Stimulated activated effector memory CD8-positive, alpha-beta T cell treated with anti-CD3 and anti-CD28 coated beads, Interleukin-12 subunit alpha, Interleukin-12 subunit beta, amount 100 ng/mL, for 72 hours (primary cell): ENCODE data around the gene LDHA.
"Not testable (repeated sequence)": the region's sequence is repeated elsewhere in the genome, so short reads cannot be mapped to it uniquely, and the experiment has no call there.

Source experiments
- ATAC-seq: fragments of 150-1000 bp; cut with Tn5 transposase; 2 replicates; pipeline ENCODE4 v1.10.0; 2021
- DNase-seq, 2 donors: peaks; one replicate each; pipeline ENCODE4 v3.0.0; 2021 to 2022; ENCODE audit warnings: low spot score in 2 of 2
- H3K27ac Mint-ChIP-seq: one replicate; pipeline ENCODE4 v1.8.0; 2022; ENCODE audit warnings: mild to moderate bottlenecking, mixed read lengths
- H3K36me3 Mint-ChIP-seq: one replicate; pipeline ENCODE4 v1.8.0; 2022; ENCODE audit warnings: mild to moderate bottlenecking, mixed read lengths
- H3K4me1 Mint-ChIP-seq: one replicate; pipeline ENCODE4 v1.8.0; 2022; ENCODE audit warnings: mixed read lengths
- H3K4me3 Mint-ChIP-seq: one replicate; pipeline ENCODE4 v1.8.0; 2022; ENCODE audit warnings: mild to moderate bottlenecking, mixed read lengths
- H3K9me3 Mint-ChIP-seq: one replicate; pipeline ENCODE4 v1.8.0; 2022; ENCODE audit warnings: mixed read lengths

Gene LDHA

DNA sequence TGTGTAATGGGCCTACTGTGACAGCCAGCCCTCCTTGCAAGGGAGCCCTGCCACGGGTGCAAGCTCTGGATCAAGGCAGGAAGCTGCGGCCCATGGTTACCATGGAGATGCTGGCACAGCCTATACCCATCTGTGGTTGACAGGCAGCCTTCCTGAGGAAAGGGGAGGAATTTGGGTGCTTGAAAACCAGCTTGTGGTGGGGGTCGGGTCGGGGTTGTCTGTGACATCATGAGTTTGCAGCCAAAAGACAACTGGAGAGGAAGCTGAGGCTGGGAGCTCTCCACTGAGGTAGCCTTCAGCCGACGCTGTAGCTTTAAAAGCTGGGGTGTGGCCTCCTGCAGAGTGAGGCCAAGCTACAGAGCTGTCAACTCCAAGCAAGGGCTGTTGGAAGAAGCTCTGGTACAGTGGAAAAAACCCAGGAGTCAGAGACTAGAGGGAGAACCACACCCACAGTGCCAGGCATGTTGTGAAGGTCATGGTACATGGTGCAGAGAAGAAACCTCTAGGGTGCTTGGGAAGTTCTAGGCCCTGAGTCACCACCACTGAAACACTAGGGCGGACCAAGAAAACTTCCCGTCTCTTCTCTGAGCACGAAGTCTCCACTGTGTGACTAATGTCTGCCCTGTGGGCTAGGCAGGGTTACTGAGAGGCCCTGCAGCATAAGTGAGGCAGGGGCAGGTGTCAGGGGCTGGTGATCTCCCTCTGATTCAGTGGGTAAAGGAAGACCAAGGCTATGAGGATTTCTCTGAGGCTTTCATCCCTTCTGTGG lies 10.8 kb upstream of the LDHA start:
- Mint-ChIP-seq H3K9me3 (no peaks in the 10 kb centered on the region), H3K36me3 (peaks cover 7% of the 10 kb centered on the region), H3K4me1 (peaks cover 35% of the 10 kb centered on the region), H3K27ac (peak overlapping the region; percentile 97), H3K4me3 (peak overlapping the region; percentile 77)
- peak; percentile 60 to 88 for DNase-seq
- peak; percentile 98 for ATAC-seq

DNA sequence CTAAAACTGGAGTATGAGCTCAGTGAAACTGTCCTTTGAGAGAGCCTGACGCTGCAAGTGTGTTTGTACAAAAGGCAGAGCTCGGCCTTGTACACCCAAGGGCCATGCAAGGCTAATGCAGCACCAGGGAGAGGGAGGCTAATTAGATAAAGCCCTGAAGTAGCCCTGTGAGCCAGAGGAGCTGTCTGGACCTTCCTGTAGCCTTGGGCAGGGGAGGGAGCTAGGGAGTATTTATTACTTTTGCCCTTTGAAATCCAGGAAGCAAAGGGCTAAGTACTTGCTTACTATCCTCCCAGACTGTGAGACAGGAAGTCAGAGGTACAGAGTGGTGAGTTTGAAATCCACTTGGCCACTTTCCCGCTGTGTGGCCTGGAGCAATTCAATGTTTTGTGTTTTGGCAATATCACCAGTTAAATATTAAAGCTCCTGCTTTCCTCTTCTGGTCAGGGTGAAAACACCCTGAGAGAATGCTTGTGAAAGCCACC lies 10.2 kb upstream of the LDHA start:
- Mint-ChIP-seq H3K9me3 (no peaks in the 10 kb centered on the region), H3K4me1 (peaks cover 35% of the 10 kb centered on the region), H3K4me3 (peak overlapping the region; percentile 77), H3K36me3 (peaks cover 7% of the 10 kb centered on the region), H3K27ac (peak overlapping the region; percentile 97)
- ATAC-seq = peak; percentile 35
- DNase-seq = no peak

GRCh38 chr11:18390088-18390487 lies 4.3 kb upstream of the LDHA start:
- Mint-ChIP-seq H3K4me3 (no peak overlapping the region), H3K36me3 (peaks cover 23% of the 10 kb centered on the region), H3K4me1 (peaks cover 51% of the 10 kb centered on the region), H3K27ac (no peak overlapping the region), H3K9me3 (no peaks in the 10 kb centered on the region)
- DNase-seq = no peak
- no peak for ATAC-seq

DNA sequence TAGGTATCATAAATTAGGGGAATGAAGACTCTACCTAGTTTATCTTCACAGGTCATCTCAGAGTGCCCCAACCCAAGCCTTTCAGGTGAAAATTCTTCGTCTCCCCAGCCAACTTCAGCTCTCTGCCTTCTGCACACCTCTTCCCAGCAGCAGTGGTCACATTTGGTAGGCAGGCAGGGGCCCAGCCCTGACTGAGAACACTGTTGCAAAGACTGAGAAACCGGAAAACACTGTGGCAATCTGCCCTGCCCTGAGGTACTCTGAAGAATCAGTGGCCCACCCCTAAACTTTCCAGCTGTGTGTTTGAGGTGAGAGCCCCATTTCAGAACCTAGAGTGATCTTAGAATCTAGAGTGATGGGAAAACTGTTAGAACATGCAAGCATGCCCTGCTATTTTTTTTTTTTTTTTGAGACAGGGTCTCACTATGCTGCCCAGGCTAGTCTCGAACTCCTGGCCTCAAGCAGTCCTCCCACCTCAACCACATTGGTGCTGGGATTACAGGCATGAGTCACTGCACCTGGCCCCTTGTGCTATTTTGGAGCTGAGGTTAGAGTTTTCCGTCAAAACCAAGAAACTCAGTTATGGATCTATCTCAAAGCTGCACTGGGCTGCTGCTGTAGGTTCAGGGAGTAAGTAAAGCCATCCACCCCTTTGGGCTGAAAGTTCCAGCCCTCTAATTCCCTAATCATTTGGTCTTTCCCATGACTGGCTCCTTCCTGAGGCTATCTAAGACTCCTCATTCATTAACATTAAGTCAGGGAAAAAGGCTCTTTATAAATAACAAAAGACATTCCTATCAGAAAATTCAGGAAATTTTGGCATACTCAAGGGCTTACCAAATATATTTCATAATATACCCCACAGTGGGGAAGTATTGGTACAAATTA lies 1.7 kb upstream of the LDHA start:
- Mint-ChIP-seq H3K4me3 (peak overlapping the region; percentile 97), H3K4me1 (peaks cover 43% of the 10 kb centered on the region), H3K9me3 (no peaks in the 10 kb centered on the region), H3K36me3 (peaks cover 49% of the 10 kb centered on the region), H3K27ac (peak overlapping the region; percentile 48)
- DNase-seq = no peak
- no peak for ATAC-seq

- Mint-ChIP-seq H3K4me1 (peaks cover 49% of the 10 kb centered on the region), H3K4me3 (peak overlapping the region; percentile 97), H3K36me3 (peaks cover 59% of the 10 kb centered on the region), H3K27ac (peak overlapping the region; percentile 99), H3K9me3 (no peaks in the 10 kb centered on the region)
- DNase-seq (no peak), ATAC-seq (peak; percentile 45)
These were observed 635 bp upstream of the LDHA start for GRCh38 chr11:18393581-18394274.

DNA sequence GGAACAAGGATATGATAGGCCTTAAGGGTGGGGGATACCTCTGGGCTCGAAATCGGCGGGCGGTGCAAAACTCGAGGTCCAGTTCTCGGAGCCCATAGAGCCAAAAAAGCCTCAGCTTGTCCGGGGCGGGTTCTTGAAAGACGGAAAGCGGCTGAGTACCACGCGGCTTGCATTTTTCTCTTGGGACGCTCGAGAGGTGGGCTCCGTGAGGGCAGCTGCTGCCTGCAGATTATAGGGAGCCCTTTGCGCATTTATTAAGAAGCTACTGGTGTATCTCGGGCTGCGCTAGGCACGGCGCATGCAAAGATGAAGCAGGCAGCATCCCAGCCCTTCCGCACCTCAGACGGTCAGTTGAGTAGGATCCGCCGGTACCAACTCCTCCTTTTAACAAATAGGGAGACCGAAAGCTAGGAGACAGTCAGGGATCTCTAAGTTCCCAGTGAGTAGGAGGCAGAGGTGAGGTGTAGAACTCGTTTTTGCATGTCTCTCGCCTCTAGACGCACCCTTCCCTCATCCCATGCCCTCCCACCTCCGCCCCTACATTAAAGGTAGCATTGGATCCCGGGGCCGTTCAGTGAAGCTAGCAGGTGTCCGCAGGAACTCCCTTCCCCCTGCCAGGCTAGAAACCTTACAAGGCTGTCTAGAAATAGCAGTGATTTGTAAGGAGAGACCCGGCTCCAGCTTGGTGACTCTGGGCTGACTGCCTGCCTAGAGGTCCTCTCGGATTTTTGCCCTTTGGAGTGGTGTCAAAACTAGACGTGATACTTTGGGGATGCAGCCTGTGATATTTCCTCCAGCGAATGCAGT lies 768 bp downstream of the LDHA start:
- Mint-ChIP-seq H3K9me3 (no peaks in the 10 kb centered on the region), H3K4me3 (peak overlapping the region; percentile 97), H3K27ac (peak overlapping the region; percentile 99), H3K4me1 (peaks cover 54% of the 10 kb centered on the region), H3K36me3 (peaks cover 73% of the 10 kb centered on the region)
- ATAC-seq = no peak
- peak in 1 of 2 donors; percentile 70 for DNase-seq

GRCh38 chr11:18395735-18396504 lies 1.6 kb downstream of the LDHA start:
- peaks cover 81% of the 10 kb centered on the region for H3K36me3 Mint-ChIP-seq
- peaks cover 54% of the 10 kb centered on the region for H3K4me1 Mint-ChIP-seq
- peak; percentile 71 for ATAC-seq
- peak; percentile 91 to 99 for DNase-seq
- H3K9me3 Mint-ChIP-seq = no peaks in the 10 kb centered on the region
- peak overlapping the region; percentile 97 for H3K4me3 Mint-ChIP-seq
- peak overlapping the region; percentile 99 for H3K27ac Mint-ChIP-seq

DNA sequence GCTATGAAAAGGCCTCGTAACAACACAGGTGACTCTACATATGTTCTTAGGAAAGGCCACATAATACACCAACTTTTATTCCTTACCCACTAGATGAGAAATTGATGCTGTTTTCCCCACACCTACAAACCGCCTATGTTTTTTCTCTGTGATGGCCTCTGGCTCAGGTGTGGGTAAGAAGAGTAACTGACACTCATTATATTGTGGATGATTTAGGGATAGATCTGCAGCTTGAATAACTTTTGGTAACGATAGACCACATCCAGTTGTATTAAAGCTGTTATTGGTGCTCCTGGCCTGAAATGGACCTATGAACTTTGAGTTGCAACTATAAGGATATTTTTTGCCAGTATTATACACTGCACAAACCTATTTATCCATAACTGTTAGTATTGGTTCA lies 3.6 kb downstream of the LDHA start:
- peak overlapping the region; percentile 74 for H3K27ac Mint-ChIP-seq
- DNase-seq (no peak), ATAC-seq (no peak)
- peaks cover 38% of the 10 kb centered on the region for H3K4me1 Mint-ChIP-seq
- H3K36me3 Mint-ChIP-seq = peaks cover 100% of the 10 kb centered on the region
- no peaks in the 10 kb centered on the region for H3K9me3 Mint-ChIP-seq
- H3K4me3 Mint-ChIP-seq = peak overlapping the region; percentile 97

- H3K4me1 Mint-ChIP-seq = peaks cover 22% of the 10 kb centered on the region
- H3K36me3 Mint-ChIP-seq = peaks cover 100% of the 10 kb centered on the region
- H3K4me3 Mint-ChIP-seq, DNase-seq, H3K27ac Mint-ChIP-seq, ATAC-seq, H3K9me3 Mint-ChIP-seq: not testable (repeated sequence)
These were observed 6.7 kb downstream of the LDHA start for GRCh38 chr11:18401077-18401476.

GRCh38 chr11:18404062-18404461 lies 9.7 kb downstream of the LDHA start:
- no peak for ATAC-seq
- H3K4me3 Mint-ChIP-seq = no peak overlapping the region
- DNase-seq = no peak
- H3K36me3 Mint-ChIP-seq = peaks cover 100% of the 10 kb centered on the region
- no peak overlapping the region for H3K27ac Mint-ChIP-seq
- peaks cover 8% of the 10 kb centered on the region for H3K4me1 Mint-ChIP-seq
- H3K9me3 Mint-ChIP-seq = no peaks in the 10 kb centered on the region

GRCh38 chr11:18407400-18407799 lies 13.0 kb downstream of the LDHA start:
- Mint-ChIP-seq H3K27ac (peak overlapping the region; percentile 26), H3K4me1 (peaks cover 14% of the 10 kb centered on the region), H3K36me3 (peaks cover 85% of the 10 kb centered on the region)
- not testable (repeated sequence) for DNase-seq, H3K9me3 Mint-ChIP-seq, ATAC-seq, H3K4me3 Mint-ChIP-seq

- no peak for DNase-seq
- Mint-ChIP-seq H3K4me3 (no peak overlapping the region), H3K9me3 (no peaks in the 10 kb centered on the region), H3K4me1 (peaks cover 15% of the 10 kb centered on the region), H3K36me3 (peaks cover 71% of the 10 kb centered on the region), H3K27ac (no peak overlapping the region)
- ATAC-seq = peak; percentile 14
These were observed 14.4 kb downstream of the LDHA start for GRCh38 chr11:18408558-18409291.

GRCh38 chr11:18416459-18416858 lies 22.1 kb downstream of the LDHA start:
- Mint-ChIP-seq H3K4me1 (peaks cover 8% of the 10 kb centered on the region), H3K27ac (no peak overlapping the region), H3K36me3 (peaks cover 6% of the 10 kb centered on the region), H3K9me3 (no peaks in the 10 kb centered on the region), H3K4me3 (no peak overlapping the region)
- no peak for ATAC-seq
- no peak for DNase-seq
